Activated effector memory CD4-positive, alpha-beta T cell treated with Interleukin-2 at 50 U/mL for 16 hours (primary cell): Measurements from ENCODE around the gene GIPC2.

Experiments used
- DNase-seq: peaks from one replicate; pipeline ENCODE4 v3.0.0-alpha.2; 2020

GIPC2 gene

GRCh38 chr1:78153092-78153736 lies 107.4 kb downstream of the GIPC2 start:
- no peak for DNase-seq

- no peak for DNase-seq
Observed at GRCh38 chr1:78155121-78155520, 109.4 kb downstream of the GIPC2 start.

GRCh38 chr1:78156805-78157521 lies 111.2 kb downstream of the GIPC2 start:
- DNase-seq: no peak

GRCh38 chr1:78165816-78166215 lies 120.0 kb downstream of the GIPC2 start:
- no peak for DNase-seq

GRCh38 chr1:78168306-78168705 lies 122.5 kb downstream of the GIPC2 start:
- no peak for DNase-seq

DNA sequence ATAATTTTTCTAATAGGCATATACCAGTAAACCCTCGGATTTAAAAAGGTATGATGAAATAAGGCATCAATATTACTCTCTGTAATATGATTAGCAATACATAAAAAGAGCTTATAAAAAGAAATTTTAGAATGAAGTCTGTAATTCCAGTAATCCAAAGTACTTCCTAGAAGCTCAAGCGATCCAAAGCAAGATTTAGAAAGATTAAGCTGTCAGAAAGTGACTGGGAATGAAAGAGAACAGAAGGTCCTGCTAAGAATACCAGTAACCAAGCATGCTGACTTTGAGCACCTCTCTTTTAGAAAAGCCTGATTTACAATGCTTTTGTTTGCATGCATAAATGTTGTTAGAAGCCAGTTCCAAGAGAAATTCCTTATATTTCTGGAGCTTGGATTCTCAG lies 125.1 kb downstream of the GIPC2 start:
- no peak for DNase-seq

DNA sequence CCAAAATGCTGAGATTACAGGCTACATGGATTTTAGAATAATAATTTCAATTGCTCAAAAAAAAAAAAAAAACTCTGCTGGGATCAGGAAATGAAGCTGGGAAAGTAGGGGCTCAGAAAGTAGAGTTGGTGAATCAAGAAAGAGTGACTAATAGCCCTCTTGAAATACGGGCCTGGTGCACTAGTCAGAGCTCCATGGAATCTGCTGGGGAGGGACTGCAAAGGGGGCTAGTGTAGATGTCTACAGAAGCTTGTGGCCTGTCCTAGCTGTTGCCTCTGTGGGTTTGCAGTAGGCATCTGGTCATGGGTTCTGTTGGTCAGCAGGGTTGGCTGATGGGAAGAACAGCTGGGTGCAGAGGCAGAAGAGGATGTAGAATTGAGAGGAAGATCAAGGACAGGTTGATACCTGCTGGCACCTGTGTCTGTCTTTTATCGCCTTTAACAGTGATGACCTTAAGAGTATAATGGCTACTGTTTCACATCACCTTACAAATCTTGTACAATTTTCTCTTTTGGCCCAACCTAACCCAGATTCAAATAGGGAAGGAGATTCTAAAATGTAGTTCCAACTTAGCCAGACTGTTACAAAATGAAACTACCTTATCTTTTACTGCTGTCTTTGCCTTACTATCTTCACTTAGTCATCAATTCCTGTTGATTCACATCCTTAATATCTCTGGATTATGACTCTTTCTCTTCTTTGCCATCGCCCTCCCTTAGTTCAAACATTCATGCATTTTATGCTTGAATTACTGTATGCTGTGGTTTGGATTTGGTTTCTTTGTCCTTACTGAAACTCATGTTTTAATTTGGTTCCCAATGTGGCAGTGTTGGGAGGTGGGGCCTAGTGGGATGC lies 126.2 kb downstream of the GIPC2 start:
- DNase-seq: no peak

GRCh38 chr1:78176448-78176847 lies 130.7 kb downstream of the GIPC2 start:
- no peak for DNase-seq

DNA sequence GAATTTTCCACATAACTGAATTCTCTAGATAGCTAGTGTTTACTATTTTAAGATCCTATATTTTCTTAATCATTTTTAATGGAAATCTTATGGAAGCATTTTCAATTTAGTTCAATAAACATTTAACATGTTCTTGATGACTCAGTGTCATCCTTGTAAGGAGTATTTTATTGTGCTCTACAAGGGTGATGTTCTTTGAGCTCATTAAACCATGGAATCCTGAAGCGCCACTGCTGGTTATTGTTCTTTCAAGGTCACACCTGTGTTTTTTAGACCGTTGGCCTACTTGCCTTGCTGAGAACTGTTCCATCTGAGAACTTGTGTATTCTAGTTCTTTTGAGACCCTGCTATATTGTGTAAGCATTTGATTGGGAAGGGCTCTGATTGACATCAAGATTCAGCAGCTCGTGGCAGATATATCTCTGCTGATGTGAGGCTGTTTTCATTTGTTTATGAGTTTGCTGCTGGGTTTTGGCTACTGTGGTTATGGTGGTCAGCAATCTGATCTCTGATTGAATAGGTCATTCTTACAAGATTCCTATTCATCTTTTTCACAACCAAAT lies 132.0 kb downstream of the GIPC2 start:
- DNase-seq: no peak

DNA sequence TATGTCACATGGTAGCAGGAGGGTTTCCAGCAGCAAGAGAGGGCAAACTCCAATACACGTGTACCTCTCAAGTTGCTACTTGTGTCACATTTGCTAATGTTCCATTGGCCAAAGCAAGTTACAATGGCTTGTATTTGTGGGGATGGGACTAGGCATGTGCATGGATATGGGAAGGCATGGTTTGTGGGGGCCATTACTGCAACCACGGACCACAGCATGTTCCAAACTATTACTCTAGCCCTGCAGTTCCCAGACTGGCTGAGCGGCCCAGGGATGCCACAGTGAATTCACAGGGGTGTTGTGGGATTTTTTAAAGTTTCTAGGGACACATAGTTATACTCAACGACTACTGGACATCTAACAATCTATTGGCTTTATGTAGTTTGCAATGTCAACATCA lies 133.1 kb downstream of the GIPC2 start:
- no peak for DNase-seq

- no peak for DNase-seq
Observed at GRCh38 chr1:78184460-78185072, 138.8 kb downstream of the GIPC2 start.
